Activated CD8-positive, alpha-beta memory T cell treated with anti-CD3 and anti-CD28 coated beads for 36 hours (primary cell): ENCODE data around the gene PRB3. TPM values are rescaled to one million over a fixed set of nuclear protein-coding genes. Genes with fewer than 3 reads are reported as not detected.

ENCODE experiments used
- CTCF ChIA-PET: fragments of 350-600 bp; sonication (Branson Sonifier 250); formaldehyde crosslinking; loops from one replicate; lab custom pipeline; 2021; ENCODE audit warnings: antibody characterized with exemption; lab: Charles Lee
- POLR2A ChIA-PET: fragments of 350-600 bp; sonication (Branson Sonifier 250); formaldehyde crosslinking; loops from one replicate; lab custom pipeline; 2021; ENCODE audit warnings: antibody characterized with exemption; lab: Charles Lee
- total RNA-seq, 2 experiments: library from RNA; stranded (reverse); gene quantifications; one replicate each; pipeline ENCODE4 v1.2.3, GENCODE V29; 2021

Gene PRB3
- not detected for total RNA-seq

DNA sequence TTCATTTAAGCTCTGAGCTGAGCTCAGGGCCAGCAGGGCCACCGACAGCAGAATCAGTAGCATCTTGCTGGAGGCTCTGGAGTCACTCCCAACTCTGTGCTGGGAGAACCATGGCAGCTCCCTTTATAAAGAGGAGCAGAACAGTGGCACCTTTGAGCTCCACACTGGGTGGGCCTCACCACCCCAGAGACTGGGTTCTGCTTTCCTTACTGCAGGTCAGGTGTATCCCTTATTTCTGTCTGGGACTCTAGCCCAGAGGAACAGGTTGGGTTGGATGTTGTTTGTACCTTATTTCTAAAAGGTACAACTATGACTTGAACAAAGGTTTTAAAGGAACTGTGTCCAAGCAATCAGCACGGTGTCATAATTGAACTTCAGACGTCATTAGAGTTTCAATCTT lies at the start of gene PRB3:
TSS of gene PRB3 (minus strand) at position 101 of the 400 bp plus-strand sequence. CDS start at position 63, 38 bp downstream.
- CTCF ChIA-PET, result no interaction called here
- POLR2A ChIA-PET, result no interaction called here

GRCh38 chr12:11310336-11310735 lies 40.8 kb upstream of the PRB3 start, which contains the start of gene PRB4:
TSS of gene PRB4 (minus strand) at chr12:11310436. CDS start at chr12:11310398, 38 bp downstream.
- CTCF ChIA-PET, result no interaction called here
- POLR2A ChIA-PET, result no interaction called here

DNA sequence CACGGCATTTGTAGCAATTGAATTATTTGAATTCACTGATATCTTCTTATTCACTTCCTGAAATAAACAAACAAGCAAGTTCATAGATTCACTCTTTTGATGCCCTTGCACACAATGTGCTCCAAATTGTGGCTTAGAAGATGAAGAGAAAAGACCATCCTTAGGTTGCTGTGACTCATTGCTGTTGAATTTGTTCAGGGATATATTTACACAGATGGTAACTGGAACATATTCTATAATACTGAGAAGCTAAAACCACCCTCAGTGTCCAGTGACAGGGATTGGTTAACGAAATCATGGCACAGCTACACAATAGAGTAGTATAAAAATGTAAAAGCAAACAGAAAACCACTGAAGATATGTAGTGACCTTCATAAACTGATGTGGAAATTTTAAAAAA lies 37.6 kb upstream of the PRB3 start:
- ChIA-PET POLR2A (no interaction called here), CTCF (no interaction called here)

- CTCF ChIA-PET, result no interaction called here
- POLR2A ChIA-PET, result no interaction called here
Observed at GRCh38 chr12:11273449-11273848, 3.9 kb upstream of the PRB3 start.

GRCh38 chr12:11264501-11264900 lies 5.0 kb downstream of the PRB3 start:
- ChIA-PET CTCF (no interaction called here), POLR2A (no interaction called here)

DNA sequence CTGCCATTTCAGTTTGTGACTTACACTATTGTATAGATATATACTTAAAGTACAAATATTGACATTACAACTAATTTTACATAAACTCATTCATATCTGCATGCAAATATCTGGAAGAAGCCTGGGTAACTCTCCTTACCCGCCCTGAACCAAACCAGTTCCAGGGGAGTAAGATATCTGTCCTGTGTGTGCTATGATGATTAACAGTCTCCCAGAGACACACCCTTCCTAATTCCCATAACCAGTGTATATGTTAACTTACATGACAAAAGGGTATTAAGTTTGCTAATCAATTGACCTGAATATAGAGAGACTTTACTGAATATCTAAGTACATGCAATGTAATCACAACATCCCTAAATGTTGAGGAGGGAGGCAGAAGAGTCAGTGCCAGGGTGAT lies 23.0 kb downstream of the PRB3 start:
- POLR2A ChIA-PET, result no interaction called here
- CTCF ChIA-PET, result no interaction called here

- POLR2A ChIA-PET, result no interaction called here
- CTCF ChIA-PET, result no interaction called here
Observed at GRCh38 chr12:11242656-11243055, 26.9 kb downstream of the PRB3 start.

- POLR2A ChIA-PET, result no interaction called here
- CTCF ChIA-PET, result no interaction called here
Observed at GRCh38 chr12:11240348-11240930, 29.1 kb downstream of the PRB3 start.

- ChIA-PET CTCF (no interaction called here), POLR2A (no interaction called here)
Observed at GRCh38 chr12:11238275-11238674, 31.2 kb downstream of the PRB3 start.

- ChIA-PET CTCF (no interaction called here), POLR2A (no interaction called here)
Observed at GRCh38 chr12:11233532-11233931, 36.0 kb downstream of the PRB3 start.

DNA sequence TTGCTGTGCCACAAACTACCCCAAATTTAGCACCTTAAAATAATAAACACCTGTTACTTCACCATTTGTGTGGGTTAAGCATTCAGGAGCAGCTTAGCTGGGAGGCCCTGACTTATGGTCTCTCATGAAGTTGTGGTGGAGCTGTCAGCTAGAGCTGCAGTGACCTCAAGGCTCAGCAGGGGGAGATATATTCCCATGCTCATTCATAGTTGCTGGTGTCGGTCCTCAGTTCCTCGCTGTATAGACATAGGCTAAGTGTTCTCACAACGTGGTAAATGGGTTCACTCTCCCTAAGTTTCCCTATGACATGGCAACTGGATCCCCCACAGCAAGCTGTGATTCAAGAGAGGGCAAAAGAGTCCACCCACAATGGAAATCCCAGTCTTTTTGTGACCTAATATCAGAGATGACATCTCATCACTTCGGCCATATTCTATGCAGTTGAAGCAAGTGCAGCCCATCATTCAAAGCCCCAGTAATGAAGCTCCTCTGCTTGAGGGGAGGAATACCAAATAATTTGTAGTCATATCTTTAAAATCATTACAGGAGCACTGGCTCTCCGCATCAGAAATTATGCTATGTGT lies 41.1 kb downstream of the PRB3 start:
- CTCF ChIA-PET, result interaction anchor here (1.0 to 1.9 kb wide), 3 partner anchors 29 to 259 kb away, joined by 4 to 10 read pairs (median 4); no protein-coding TSS in a partner anchor
- POLR2A ChIA-PET, result no interaction called here

DNA sequence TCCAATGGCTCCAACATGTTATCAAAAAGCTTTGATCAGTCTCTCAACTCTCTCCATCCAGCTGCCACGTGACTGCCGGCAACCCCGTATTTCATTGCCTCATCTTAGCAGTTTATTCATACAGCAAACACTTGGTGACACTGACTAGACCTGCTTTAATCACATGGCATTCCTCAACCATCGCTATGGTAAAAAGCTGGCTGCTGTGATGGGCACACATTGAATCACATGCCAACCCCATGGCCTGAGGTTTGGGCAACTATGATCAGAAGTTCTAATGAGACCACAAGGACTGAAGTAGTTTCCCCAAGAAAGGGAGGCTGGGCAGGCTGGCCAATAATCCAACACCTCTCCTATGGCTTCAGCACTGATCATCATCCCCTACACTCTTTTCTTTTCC lies 42.1 kb downstream of the PRB3 start:
- CTCF ChIA-PET, result interaction anchor here (1.9 kb wide), 1 partner anchor 28 kb away, joined by 4 read pairs; no protein-coding TSS in a partner anchor
- POLR2A ChIA-PET, result no interaction called here

Other genes starting within 250 kb of the PRB3 start
- gene TAS2R19, start 247.1 kb downstream of the PRB3 start, total RNA-seq, result 1 to 10 TPM in 1 of 2 experiments, under 1 TPM in 1; 0.80 to 1.1 TPM
- gene TAS2R31, start 238.3 kb downstream of the PRB3 start, total RNA-seq, result 1 to 10 TPM; 1.0 to 1.2 TPM
- gene TAS2R46, start 207.4 kb downstream of the PRB3 start, total RNA-seq, result under 1 TPM; 0.34 to 0.38 TPM
- gene TAS2R43, start 177.4 kb downstream of the PRB3 start, total RNA-seq, result not detected
- gene TAS2R30, start 135.1 kb downstream of the PRB3 start, total RNA-seq, result 1 to 10 TPM in 1 of 2 experiments, under 1 TPM in 1; 0.80 to 1.0 TPM
- 10 to 100 TPM; 10.1 to 10.2 TPM for gene SMIM10L1, start 98.5 kb downstream of the PRB3 start, total RNA-seq
- not detected for gene TAS2R42, start 82.8 kb downstream of the PRB3 start, total RNA-seq
- gene PRB4, start 40.7 kb upstream of the PRB3 start, total RNA-seq, result not detected
- not detected for gene PRB2, start 125.9 kb upstream of the PRB3 start, total RNA-seq